Subcutaneous adipose tissue (tissue), 4 donors: Measurements from ENCODE around the gene SPEG. TPM values are rescaled to one million over a fixed set of nuclear protein-coding genes. Genes with fewer than 3 reads are reported as not detected.

ENCODE experiments used
- total RNA-seq, 4 donors: library from RNA; depleted of rRNA; stranded (reverse); fragments of >200 nt; gene quantifications; one replicate each; pipeline ENCODE4 v1.1.0, GENCODE V29; 2016
- TF ChIP-seq, protein P1 (sequence below): fragments of 450-650 bp; IDR thresholded peaks from one replicate; pipeline ENCODE4 v1.5.1; 2016; ENCODE audit warnings: low read depth, mild to moderate bottlenecking, control low read depth, antibody characterized with exemption, moderate library complexity

SPEG gene
- total RNA-seq, 4 donors from 2014 or later = 0.49 to 5.9 (median 2.9) TPM

DNA sequence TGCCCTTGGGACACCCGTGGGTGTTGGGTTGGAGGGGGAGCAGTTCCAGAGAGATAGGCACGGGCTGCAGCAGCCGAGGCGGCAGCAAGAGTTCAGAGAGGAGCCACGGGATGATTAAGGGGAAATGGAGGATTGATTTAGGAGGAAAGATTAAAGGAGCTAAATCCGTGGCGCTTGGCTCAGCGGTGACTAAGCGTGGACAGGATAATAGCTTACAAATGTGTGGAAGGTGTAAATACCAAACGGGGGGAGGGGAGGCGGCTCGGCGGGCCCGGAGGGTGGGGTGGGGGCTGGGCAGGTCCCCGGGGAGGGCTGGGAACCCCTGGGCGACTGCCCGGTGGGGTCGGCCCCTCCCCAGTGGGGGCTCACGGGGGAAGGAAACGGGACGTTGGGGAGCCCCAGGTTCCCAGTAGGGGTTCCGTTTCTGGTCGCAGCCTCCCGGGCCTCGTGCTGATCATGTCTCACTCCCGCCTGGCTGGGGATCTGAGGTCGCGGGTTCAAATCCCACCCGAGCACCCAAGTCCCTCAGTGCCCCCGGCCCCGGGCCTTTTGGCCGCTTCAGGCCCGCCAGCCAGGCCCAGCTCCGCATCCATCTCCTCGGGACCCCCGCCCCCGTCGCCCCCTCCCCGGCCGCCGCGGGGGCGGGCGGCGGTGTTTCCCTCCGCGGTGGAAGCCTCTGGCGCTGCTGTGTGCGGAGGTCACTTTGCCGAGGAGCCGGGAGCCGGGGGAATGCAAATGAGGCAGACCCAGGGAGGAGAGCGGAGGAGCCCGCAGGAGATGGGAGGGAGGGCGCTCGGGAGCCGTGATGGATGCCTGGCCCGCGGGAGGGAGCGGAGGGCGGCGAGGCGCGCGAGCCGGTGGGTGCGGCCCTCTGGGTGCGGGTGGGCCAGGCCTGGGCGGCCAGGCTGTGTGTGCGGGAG is 87.7 kb downstream of the SPEG start:
- TF ChIP-seq, protein P1, sequence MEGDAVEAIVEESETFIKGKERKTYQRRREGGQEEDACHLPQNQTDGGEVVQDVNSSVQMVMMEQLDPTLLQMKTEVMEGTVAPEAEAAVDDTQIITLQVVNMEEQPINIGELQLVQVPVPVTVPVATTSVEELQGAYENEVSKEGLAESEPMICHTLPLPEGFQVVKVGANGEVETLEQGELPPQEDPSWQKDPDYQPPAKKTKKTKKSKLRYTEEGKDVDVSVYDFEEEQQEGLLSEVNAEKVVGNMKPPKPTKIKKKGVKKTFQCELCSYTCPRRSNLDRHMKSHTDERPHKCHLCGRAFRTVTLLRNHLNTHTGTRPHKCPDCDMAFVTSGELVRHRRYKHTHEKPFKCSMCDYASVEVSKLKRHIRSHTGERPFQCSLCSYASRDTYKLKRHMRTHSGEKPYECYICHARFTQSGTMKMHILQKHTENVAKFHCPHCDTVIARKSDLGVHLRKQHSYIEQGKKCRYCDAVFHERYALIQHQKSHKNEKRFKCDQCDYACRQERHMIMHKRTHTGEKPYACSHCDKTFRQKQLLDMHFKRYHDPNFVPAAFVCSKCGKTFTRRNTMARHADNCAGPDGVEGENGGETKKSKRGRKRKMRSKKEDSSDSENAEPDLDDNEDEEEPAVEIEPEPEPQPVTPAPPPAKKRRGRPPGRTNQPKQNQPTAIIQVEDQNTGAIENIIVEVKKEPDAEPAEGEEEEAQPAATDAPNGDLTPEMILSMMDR = no peak

DNA sequence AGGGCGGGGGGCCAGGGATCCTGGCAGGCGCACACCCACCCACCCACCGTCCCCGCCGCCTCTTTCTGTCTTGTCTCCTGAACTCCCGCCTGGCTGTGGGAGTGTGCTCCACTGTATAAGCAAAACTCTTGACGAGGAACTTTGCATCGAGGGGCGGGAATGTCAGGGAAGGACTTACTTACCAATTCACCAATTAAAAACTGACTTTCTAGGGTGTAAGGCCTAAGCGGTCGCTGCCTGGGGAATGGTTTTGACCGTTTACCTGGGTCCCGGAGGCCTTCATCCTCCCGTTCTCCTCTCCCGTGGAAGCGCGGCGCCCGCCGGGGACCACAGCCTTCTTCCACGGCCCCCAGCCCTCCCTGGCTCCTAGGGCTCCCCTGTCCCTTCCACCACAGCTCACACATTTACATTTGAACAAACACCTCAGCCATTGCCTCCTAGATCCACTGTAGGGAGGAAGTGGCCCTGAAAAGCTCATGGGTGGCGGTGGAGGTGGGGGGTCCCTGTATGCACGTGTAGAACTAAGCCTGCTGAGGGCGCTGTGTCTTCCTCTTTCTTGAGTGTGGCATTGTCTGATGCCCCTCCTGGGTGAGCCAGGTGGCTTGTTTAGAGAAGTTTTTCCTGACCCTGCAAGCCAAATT is 88.5 kb downstream of the SPEG start:
- TF ChIP-seq, protein P1 = no peak

DNA sequence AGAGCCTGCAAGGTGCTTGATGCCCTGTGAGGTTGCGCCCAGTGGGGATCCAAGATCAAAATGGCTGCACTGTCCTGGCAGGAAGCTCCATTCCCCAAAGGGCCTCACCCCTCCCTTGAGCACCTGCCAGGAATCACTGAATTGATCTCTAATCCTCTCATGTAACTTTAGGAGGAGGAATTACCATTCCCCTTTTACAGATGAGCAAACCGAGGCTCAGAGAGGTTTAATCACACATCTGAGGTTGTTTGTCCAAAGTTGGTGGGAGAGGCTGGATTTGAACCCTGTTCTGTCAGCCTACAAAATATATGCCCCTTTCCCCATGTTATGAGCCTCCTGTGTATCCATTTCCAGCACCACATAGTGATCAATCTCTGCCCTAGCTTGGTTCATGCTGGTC is 90.2 kb downstream of the SPEG start:
- TF ChIP-seq, protein P1 = no peak

DNA sequence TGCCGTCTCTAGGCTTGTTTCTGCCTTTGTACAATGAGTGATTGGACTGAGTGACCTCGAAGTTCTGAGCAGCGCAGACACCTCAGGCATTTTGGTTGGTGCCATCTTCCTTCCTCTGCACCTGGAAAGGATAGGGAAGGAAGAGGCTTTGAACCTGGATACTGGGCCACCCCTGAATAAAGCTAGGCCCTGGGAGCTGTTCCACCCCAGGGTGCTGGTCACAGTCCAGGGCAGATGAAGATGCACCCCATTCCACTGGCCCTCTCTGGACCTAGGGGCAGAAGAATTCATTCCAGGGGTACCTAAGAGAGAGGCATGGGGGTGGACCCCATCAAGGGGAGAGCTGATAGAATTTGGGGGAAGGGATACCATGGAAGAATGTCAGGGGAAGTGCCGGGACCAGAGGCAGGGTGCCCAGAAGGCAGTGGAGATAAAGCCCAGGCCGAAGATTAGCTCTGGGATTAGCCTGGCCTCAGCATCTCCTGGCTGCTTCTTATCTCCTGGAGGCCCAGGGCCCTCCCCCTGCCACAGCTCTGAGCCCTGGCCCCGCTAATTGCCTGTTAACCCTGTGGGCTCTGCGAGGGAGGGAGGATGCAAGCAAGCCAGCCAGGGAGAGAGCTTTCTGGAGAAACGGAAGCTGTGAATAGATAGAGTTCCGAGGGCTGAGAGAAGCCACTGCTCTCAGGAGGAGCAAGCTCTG is 91.0 kb downstream of the SPEG start:
- TF ChIP-seq, protein P1 = no peak

DNA sequence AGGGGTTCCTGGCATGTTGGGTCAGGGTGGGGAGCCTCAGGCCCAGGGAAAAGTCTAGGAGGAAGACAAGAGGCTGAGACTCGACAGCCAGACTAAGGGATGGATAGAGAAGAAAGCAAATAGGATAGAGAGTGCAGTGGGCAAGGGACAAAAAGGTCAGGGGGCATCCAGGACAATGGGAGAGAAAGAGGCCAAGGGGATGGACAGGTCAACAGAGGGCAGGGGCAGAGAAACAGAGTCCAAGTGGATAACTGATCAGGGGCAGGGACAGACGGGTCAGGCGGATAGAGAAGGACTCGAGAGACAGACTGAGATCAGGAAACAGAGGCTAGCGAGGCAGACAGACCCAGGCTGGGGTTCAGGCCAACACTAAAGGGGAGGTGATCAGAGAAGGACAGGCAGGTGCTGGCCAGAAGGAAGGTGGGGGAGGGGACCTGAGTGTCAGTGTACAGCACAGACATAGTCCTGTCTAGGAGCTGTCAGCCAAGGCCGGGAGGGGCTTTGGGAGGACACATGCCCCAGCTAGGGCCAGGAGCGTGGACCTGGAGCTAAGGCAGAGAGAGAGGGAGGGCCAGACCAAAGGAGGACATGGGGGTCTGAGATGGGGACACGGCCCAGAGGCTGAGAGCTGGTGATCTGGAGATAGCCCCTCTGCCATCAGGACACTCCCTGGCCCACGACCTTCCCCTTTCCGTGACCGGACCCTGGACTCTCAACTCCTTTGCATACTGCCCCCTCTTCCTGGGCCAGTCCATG is 91.9 kb downstream of the SPEG start:
- TF ChIP-seq, protein P1 = no peak

DNA sequence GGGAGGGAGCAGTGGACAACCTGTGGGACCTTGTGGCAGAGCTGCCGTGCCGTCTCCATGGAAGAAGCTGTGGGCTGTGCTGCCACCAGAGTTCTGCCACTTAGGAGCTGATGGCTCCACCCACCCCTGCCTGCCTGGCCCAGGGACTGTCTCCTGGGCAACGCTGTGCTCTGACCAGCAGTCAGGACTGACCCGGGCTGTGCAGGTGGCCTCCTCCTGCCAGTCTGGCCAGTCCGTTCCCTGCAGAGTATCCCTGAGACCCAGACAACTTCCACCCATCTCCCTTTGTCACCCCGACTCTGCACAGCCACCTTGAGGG is 92.4 kb downstream of the SPEG start:
- TF ChIP-seq, protein P1 = no peak
